HUES48 (cell line): Measurements from ENCODE around the gene F10.

Experiments used
- H3K27ac ChIP-seq: one replicate; pipeline ENCODE4 v1.7.0; 2013; ENCODE audit warnings: low read depth, low read length, inconsistent platforms
- H3K27me3 ChIP-seq: 2 replicates; pipeline ENCODE4 v1.6.1; 2013; ENCODE audit warnings: mild to moderate bottlenecking, low read length; ENCODE audit not compliant: control insufficient read depth, insufficient read depth
- H3K36me3 ChIP-seq: 2 replicates; pipeline ENCODE4 v1.6.1; 2013; ENCODE audit warnings: low read length; ENCODE audit not compliant: control insufficient read depth, insufficient read depth
- H3K4me1 ChIP-seq: 2 replicates; pipeline ENCODE4 v1.6.1; 2013; ENCODE audit warnings: mild to moderate bottlenecking, low read length; ENCODE audit not compliant: control insufficient read depth, insufficient read depth
- H3K4me3 ChIP-seq: 2 replicates; pipeline ENCODE4 v1.5.1; 2013; ENCODE audit warnings: mild to moderate bottlenecking, low read depth, low read length
- H3K9ac ChIP-seq: 2 replicates; pipeline ENCODE4 v1.6.1; 2013; ENCODE audit warnings: mild to moderate bottlenecking, low read depth, low read length, moderate library complexity
- H3K9me3 ChIP-seq: 2 replicates; pipeline ENCODE4 v1.6.1; 2013; ENCODE audit warnings: low read length; ENCODE audit not compliant: control insufficient read depth, insufficient read depth

Gene F10

GRCh38 chr13:113152984-113153809, 30.6 kb downstream of the F10 start:
- Histone ChIP-seq H3K9ac (peak overlapping the region; percentile 28; the same call in 1 of the 2 replicates), H3K4me1 (peaks cover 18% of the 10 kb centered on the region), H3K27ac (no peak overlapping the region), H3K4me3 (peak overlapping the region; percentile 68), H3K9me3 (no peaks in the 10 kb centered on the region), H3K36me3 (no peaks in the 10 kb centered on the region), H3K27me3 (peaks cover 20% of the 10 kb centered on the region)

DNA sequence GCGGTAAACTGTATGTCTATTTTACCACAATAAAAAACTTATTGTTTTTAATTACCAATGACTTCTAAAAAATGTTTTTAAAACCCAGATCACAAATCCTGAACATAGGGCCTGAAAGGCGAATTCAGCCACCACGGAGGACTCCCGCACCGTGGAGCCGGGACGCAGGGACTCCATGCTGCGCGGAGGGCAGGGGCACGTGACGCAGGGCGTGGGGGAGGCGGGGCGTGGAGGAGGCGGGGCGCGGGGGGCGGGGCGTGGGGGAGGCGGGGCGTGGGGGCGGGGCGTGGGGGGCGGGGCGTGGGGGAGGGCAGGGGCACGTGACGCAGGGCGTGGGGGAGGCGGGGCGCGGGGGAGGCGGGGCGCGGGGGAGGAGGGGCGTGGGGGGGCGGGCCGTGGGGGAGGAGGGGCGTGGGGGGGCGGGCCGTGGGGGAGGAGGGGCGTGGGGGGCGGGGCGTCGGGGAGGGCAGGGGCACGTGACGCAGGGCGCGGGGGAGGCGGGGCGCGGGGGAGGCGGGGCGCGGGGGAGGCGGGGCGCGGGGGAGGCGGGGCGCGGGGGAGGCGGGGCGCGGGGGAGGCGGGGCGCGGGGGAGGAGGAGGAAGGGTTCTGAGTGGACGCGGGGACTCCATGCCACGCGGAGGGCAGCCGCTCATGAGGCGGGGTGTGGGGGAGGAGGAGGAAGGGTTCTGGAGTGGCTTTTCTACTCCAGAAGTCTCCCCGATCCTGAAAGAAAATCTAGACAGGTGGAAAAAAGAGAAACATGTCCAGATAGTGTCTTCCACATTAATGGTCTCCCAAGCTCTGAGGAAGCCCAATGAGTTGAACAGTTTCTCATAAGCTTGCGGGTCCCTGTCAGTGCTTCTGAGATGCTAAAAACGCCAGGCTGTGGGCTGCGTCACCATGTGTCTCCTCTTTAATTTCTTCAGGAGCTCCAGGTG, 31.5 kb downstream of the F10 start:
- peaks cover 20% of the 10 kb centered on the region for H3K27me3 ChIP-seq
- peak overlapping the region; percentile 57 for H3K27ac ChIP-seq
- H3K4me1 ChIP-seq: peaks cover 24% of the 10 kb centered on the region
- H3K9me3 ChIP-seq: no peaks in the 10 kb centered on the region
- peak overlapping the region; percentile 68 for H3K4me3 ChIP-seq
- H3K9ac ChIP-seq: peak overlapping the region; percentile 28; the same call in 1 of the 2 replicates
- H3K36me3 ChIP-seq: no peaks in the 10 kb centered on the region

- Histone ChIP-seq H3K27ac (no peak overlapping the region), H3K4me1 (peaks cover 24% of the 10 kb centered on the region), H3K27me3 (peaks cover 20% of the 10 kb centered on the region), H3K36me3 (no peaks in the 10 kb centered on the region), H3K9me3 (no peaks in the 10 kb centered on the region), H3K4me3 (no peak overlapping the region), H3K9ac (no peak overlapping the region)
Measured at GRCh38 chr13:113155201-113155600, 32.6 kb downstream of the F10 start.

DNA sequence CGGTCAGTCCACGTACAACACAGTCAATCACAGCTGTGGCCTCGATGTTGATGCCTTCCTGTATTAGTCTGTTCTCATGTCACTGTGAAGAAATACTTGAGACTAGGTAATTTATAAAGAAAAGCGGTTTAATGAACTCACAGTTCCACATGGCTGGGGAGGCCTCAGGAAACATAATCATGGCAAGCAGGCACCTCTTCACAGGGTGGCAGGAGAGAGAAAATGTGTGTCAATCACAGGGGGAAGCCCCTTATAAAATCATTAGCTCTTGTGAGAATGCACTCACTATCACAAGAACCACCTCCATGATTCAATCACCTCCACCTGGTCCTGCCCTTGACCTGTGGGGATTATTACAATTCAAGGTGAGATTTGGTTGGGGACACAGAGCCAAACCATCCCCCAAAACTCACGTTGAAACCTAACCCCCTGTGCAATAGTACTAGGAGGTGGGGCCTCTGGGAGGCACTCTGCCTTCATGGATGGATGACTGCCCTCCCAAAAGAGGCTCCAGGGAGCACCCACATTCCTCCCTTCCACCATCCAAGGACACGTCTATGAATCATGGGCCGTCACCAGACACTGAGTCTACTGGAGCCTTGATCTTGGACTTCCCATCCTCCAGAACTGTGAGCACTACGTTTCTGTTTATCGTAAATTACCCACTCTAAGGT, 33.5 kb downstream of the F10 start:
- Histone ChIP-seq H3K9ac (no peak overlapping the region), H3K27ac (no peak overlapping the region), H3K4me3 (no peak overlapping the region), H3K9me3 (no peaks in the 10 kb centered on the region), H3K4me1 (peaks cover 24% of the 10 kb centered on the region), H3K36me3 (no peaks in the 10 kb centered on the region), H3K27me3 (peaks cover 20% of the 10 kb centered on the region)

DNA sequence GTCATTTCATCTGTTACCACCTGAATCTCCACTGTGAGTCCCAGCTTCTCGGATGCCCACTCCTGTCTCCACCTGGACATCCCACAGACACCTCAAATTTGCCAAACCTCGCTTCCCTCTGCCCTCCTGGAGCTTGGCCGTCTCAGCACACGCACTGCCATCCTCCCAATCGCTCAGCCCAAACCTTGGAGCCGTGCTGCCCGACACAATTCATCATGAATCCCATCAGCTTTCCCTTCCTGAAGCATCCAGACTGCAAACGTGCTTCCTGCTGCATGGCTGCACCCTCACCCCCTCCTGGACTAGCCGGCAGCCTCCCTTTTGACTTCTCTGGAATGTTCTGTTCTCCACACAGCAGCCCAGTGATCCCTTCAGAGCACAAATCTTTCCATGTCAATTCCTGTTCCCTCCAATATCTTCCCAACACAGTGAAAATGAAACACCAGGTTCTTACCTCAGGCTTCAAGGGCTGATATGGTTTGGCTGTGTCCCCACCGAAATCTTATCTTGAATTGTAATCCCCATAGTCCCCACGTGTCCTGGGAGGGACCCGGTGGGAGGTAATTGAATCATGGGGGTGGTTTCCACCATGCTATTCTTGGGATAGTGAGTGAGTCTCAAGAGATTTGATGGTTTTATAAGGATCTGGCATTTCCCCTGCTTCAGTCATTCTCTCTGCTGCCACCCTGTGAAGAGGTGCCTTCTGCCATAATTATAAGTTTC, 34.8 kb downstream of the F10 start:
- Histone ChIP-seq H3K27ac (no peak overlapping the region), H3K36me3 (no peaks in the 10 kb centered on the region), H3K9ac (no peak overlapping the region), H3K27me3 (peaks cover 13% of the 10 kb centered on the region), H3K9me3 (no peaks in the 10 kb centered on the region), H3K4me3 (no peak overlapping the region), H3K4me1 (peaks cover 20% of the 10 kb centered on the region)

GRCh38 chr13:113157929-113158747, 35.5 kb downstream of the F10 start, which contains the start of gene PROZ:
TSS of gene PROZ (plus strand) at chr13:113158648. CDS start at chr13:113158661, 13 bp downstream.
- Histone ChIP-seq H3K36me3 (no peaks in the 10 kb centered on the region), H3K4me1 (peaks cover 18% of the 10 kb centered on the region), H3K9ac (no peak within 1 kb of the TSS), H3K27me3 (peaks cover 5% of the 10 kb centered on the region; the same call in 1 of the 2 replicates), H3K27ac (no peak within 1 kb of the TSS), H3K4me3 (no peak within 1 kb of the TSS), H3K9me3 (no peaks in the 10 kb centered on the region)

DNA sequence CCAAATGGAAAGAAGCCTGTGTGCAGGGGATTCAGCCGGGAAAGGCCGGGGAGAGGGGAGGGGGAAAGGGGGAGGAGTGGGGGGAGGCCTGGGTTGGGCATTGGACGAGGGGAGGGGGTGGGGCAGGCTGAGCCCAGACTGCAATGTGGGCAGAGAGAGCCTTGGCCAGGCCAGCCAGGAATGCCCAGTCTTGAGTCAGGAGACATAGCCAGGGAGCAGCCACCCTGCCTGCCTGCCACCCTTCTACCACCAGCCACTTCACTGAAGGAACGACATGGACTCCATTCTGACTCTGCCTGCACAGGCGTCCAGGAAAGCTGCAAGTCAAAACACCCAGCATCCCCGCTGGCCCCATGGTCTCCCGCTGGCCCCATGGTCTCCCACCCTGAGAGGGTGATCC, 36.3 kb downstream of the F10 start:
- H3K4me1 ChIP-seq: peaks cover 16% of the 10 kb centered on the region

GRCh38 chr13:113159701-113160100, 37.1 kb downstream of the F10 start:
- H3K27me3 ChIP-seq: no peaks in the 10 kb centered on the region
- no peak overlapping the region for H3K9ac ChIP-seq
- H3K4me1 ChIP-seq: peaks cover 12% of the 10 kb centered on the region
- no peaks in the 10 kb centered on the region for H3K36me3 ChIP-seq
- no peak overlapping the region for H3K27ac ChIP-seq
- no peaks in the 10 kb centered on the region for H3K9me3 ChIP-seq
- H3K4me3 ChIP-seq: no peak overlapping the region

More for the DNA sequence above, 36.3 kb downstream of the F10 start:
- H3K27me3 ChIP-seq: no peaks in the 10 kb centered on the region
- H3K9me3 ChIP-seq: no peaks in the 10 kb centered on the region
- H3K4me3 ChIP-seq: no peak overlapping the region
- no peak overlapping the region for H3K9ac ChIP-seq
- no peaks in the 10 kb centered on the region for H3K36me3 ChIP-seq
- H3K27ac ChIP-seq: no peak overlapping the region

DNA sequence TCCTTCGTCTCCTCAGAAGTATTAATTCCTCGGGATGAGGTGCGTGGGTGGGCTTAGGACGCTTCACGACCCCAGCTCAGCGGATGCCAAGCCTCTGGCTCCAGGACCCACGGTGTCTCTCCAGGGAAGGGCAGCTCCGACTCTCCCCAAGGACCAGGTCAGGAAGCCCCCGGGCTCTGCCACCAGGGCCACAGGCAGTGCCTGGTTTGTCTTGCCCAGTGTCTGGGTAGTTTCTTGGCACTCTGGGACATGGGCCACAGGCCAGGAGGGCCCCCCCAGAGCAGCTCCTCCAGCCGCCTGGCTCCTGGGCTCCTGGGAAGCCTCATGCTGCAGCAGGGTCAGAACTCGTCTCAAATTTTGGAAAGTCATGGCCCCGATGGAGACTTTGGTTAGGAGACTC, 38.4 kb downstream of the F10 start:
- Histone ChIP-seq H3K4me1 (peaks cover 11% of the 10 kb centered on the region; the same call in 1 of the 2 replicates), H3K27ac (no peak overlapping the region), H3K4me3 (no peak overlapping the region), H3K36me3 (no peaks in the 10 kb centered on the region), H3K9me3 (no peaks in the 10 kb centered on the region), H3K9ac (no peak overlapping the region), H3K27me3 (no peaks in the 10 kb centered on the region)
